SK-N-DZ (cell line): ENCODE data around the gene YDJC. TPM values are rescaled to one million over a fixed set of nuclear protein-coding genes. Genes with fewer than 3 reads are reported as not detected.
"Not testable (repeated sequence)": the region's sequence is repeated elsewhere in the genome, so short reads cannot be mapped to it uniquely, and the experiment has no call there.

Experiments used
- DNase-seq: peaks from one replicate; pipeline ENCODE4 v3.0.0-alpha.2; 2015; ENCODE audit warnings: low spot score
- polyA plus RNA-seq, 2 experiments: library from polyadenylated mRNA; depleted of rRNA; stranded (reverse); fragments of >200 nt; gene quantifications; 2 replicates each; pipeline ENCODE4 v1.2.3, GENCODE V29; 2014

The YDJC gene, protein sequence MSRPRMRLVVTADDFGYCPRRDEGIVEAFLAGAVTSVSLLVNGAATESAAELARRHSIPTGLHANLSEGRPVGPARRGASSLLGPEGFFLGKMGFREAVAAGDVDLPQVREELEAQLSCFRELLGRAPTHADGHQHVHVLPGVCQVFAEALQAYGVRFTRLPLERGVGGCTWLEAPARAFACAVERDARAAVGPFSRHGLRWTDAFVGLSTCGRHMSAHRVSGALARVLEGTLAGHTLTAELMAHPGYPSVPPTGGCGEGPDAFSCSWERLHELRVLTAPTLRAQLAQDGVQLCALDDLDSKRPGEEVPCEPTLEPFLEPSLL
- 99.0 and 107 TPM in 2 replicates for polyA plus RNA-seq (2014; cell fraction: cytosol; rRNA removed)
- 112 and 140 TPM in 2 replicates for polyA plus RNA-seq (2014; cell fraction: nucleus; rRNA removed)

DNA sequence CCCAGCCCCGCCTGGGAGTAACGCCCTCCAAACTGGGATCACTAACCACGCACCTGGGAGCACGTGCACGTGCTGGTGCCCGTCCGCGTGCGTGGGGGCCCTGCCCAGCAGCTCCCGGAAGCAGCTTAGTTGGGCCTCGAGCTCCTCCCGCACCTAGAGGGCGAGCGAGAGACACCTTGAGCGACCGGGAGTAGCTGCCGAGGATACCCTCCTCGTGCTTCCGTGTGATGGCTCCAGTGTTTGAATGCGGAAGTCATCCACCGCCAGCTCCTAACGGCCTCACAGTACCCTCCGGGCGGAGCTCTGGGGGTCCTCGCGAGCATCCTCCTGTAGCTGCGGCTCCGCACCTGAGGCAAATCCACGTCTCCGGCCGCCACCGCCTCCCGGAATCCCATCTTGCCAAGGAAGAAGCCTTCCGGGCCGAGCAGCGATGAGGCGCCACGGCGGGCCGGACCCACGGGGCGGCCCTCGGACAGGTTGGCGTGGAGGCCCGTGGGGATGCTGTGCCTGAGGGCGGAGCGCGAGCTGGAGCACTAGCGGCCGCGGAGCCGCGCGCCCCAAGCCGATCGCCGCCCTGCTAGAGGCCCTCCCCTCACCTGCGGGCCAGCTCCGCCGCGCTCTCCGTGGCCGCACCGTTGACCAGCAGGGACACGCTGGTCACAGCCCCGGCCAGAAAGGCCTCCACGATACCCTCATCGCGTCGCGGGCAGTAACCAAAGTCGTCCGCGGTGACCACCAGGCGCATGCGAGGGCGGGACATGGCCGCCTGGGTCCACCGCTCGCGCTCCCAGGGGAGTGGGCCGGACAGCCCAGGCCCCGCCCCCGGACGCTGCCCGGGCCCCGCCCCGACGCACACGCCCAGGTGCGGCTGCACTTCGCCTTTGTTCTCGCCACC lies at the start of gene YDJC:
YDJC (minus strand) TSS at position 768 of the 895 bp plus-strand sequence; CDS start at position 760, 8 bp downstream.
- peak; percentile 94 for DNase-seq

DNA sequence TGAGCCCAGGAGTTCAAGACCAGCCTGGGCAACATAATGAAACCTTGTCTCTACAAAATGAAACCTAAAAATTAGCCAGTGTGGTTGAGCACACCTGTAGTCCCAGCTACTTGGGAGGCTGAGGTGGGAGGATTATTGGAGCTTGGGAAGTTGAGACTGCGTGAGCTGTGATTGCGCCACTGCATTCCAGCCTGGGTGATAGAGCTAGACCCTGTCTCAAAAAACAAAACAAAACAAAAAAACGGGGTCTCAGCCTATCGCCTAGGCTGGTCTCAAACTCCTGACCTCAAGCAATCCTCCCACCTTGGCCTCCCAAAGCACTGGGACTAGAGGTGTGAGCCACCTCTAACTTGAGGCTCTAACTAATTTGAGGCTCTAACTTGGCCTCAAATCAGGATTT lies 49.6 kb upstream of the YDJC start:
- DNase-seq = no peak

DNA sequence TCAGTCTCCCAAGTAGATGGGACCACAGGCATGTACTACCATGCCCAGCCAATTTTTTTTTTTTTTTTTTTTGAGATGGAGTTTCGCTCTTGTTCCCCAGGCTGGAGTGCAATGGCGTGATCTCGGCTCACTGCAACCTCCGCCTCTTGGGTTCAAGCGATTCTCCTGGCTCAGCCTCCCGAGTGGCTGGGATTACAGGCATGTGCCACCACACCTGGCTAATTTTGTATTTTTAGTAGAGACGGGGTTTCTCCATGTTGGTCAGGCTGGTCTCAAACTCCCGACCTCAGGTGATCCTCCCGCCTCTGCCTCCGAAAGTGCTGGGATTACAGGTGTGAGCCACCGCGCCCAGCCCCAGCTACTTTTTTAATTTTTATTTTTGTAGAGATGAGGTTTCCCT lies 49.0 kb upstream of the YDJC start:
- not testable (repeated sequence) for DNase-seq

DNA sequence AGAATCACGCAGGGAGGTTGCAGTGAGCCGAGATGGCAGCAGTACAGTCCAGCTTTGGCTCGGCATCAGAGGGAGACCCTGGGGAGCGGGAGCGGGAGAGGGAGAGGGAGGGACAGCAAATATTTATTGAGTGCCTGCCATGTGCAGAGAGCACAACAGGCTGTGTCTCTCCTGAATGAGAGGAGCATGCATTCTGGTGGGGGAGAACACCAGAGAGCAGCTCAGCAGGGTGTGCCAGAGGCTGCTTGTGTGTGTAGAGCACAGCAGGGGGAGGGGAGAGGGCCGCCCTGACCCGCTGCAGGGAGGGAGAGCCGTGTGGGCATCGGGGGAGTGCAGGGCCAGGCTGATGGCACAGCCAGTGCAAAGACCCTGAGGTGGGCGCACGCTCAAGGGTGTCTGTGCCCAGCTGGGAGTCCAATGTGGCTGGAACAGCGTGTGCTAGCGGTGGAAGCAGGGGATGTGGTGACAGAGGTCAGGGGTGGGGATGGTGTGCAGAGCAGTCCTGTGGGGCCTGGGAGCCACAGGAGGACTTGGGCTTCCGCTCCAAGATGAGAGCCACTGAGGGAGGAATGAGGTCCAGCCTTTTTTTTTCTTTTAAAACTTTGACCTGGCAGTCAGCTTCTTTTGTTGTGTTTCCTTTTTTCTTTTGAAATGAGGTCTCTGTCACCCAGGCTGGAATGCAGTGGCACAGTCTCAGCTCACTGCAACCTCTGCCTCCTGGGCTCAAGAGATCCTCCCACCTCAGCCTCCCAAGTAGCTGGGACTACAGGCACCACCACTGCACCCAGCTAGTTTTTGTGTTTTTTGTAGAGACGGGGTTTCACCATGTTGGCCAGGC lies 48.0 kb upstream of the YDJC start:
- no peak for DNase-seq

DNA sequence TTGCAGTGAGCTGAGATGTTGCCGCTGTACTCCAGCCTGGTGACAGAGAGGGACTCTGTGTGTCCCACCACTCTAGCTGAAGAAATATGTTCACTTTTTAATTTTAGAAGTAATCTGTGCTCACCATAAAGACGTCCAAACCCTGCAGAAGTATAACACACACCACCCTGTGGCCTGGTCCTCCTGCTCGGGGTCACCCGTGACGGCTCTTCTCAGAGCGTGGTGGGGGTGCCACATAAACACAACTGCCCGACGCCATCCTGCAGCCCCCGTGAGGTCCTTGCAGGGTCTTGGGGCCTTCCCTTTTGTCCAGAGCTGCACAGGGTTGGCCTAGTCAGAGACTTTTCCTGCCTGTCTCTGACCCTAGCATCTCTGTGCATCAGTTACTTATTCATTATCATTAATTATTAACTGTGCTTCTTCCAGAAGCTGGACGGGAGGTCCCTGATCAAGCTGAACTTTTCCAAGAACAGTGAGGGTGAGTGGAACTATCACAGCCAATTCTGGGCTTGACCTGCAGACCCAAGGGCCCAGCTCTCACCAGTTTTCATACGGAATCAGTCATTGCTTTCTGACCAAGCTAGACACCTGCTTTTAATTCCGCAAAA lies 44.9 kb upstream of the YDJC start:
- no peak for DNase-seq

DNA sequence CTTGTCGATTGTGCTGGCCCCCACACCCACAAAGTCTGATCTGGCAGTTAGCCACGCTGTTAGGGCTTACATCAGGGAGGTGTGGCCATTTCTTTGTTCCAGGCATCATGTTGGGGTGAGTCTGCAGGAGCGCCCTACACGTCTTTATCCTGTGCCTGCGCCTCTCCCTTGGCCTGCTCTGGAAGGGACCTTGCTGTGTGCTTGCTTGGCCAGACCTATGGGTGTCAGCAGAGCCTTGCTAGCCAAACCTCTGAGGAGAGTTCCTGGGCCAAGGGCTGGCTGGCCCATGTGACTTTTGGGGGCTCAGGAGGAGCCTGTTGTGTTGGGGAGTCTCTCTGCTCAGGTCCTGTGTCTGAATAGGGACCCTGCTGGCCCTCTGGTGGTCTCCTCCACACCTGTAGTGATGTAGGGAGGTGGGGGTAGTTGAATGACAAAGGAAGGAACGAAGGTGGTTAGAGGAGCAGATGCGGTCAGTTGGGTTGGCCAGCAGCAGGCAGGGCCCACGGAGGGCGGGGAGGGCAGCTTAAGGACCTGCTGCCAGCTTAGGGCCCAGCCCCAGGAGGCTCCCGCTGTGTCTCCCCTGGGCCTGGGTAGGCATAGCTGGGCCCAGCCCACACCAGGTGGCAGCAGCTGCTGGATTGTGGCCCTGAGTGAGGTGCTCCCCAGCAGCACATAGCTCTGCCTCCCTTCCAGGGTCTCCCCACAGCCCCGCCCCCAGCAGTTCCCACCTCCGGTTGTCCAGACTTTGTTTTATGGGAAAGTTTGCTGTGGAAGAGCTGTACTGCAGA lies 43.9 kb upstream of the YDJC start:
- DNase-seq = no peak

DNA sequence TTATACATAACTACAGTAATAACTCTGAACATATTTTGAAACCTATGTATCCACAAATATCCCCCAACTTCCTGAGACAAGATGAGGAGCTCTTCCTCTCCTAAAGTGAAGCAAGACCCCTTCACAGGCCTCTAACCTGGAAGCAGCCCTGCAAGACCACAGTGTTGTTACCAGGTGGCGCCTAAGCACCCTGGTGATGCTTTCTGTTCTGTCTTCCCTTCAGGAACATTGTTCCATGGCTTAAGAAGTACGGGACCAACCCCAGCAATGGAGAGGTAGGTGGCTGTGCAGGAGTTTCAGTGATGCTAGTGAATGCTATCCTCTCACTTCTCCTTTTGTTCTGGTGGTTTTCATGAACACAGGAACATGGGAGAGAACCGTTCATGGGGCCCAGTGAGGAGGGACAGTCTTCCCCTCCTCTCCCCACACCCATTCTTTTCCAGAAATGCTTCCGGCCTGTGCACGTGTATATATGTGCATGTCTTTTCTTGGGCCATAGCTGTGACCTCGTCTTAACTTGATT lies 42.3 kb upstream of the YDJC start:
- DNase-seq = no peak

DNA sequence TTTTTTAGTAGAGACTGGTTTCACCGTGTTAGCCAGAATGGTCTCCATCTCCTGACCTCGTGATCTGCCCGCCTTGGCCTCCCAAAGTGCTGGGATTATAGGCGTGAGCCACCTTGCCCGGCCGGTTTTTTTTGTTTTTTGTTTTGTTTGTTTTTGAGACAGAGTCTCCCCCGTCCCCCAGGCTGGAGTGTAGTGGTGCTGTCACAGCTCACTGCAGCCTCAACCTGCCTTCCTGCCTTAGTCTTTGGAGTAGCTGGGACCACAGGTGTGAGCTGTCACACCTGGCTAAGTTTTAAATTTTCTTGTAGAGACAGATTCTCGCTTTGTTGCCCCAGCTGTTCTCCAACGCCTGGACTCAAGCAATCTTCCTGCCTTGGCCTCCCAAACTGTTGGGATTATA lies 39.2 kb upstream of the YDJC start:
- DNase-seq = no peak

DNA sequence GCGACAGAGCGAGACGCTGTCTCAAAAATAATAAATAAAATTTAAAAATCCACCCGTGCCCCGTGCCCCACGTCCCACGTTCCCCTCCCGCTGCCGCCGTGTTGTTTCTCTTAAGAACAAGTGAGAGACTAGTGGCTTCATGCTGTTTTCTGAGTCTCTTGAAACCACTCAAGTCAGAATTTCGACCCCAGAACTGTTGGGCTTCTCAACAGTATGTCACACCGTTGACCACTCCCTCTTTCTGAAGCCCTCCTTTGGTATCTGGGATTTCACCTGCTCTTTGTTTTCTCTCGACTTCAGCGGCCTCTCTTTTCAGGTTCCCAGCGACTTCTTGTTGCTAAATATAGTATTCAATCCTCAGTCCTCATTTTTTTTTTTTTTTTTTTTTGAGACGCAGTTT lies 37.0 kb upstream of the YDJC start:
- DNase-seq = no peak

DNA sequence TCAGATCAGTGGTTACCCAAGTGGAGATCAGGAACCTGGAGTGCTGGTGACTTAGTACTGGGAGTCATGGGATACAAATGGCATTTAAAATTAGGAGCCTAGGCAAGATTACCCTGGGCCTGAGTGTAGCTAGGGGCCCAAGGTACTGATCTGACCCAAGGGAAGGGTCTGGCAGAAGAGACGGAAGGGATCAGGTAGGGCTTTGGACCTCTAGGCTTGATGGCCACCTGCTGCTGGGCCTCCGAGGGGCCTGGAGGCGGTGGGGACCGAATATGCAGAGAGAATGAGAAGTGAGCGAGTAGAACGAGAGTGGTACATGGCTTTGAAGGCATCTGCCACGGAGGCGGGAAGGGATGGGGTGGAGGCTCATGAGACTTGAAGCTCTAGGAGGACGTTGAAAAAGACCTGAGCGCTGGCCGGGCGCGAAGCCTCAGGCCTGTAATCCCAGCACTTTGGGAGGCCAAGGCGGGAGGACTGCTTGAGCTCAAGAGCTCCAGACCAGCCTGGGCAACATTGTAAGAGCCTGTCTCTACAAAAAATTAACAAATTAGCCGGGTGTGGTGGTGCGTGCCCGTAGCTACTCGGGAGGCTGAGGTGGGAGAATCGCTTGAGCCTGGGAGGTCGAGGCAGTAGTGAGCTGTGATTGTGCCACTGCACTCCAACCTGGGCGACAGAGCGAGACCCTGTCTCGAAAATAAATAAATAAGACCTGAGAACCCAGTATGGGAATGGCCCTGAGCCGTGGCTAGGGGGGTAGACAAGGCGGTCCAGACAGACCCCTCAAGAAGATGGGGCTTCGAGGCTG lies 35.4 kb upstream of the YDJC start:
- no peak for DNase-seq

DNA sequence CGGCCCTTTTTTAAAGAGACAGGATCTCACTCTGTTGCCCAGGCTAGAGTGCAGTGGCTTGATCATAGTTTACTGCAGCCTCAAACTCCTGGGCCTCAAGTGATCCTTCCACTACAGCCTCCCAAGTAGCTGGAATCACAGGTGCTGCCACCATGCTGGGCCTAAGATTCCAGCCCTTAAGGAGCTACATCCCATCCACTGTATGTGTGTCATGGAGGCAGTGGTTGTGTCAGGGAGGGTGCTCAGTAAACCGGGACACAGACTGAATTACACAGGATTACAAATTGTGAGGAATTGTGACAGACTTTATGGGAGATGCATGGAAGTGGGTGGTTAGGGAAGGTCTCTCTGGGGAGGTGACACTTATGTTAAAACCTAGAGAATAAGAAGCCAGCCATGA lies 33.9 kb upstream of the YDJC start:
- no peak for DNase-seq

DNA sequence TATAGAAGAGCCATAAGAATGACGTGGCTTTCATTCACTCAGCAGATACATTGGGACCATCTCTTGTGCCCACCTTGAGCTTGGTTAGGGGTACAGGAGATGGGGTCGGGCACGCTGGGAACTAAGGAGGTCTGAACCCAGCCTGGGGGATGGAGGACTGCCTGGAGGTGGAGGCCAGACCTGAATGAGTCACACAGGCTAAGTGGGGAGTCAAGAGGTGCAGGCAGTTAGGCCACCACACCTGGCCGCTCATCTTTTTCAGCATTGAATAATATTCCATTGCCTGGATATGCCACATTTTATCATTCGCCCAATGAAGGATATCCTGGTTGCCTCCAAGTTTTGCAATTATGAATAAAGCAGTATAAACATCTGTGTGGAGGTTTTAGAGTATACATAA lies 32.2 kb upstream of the YDJC start:
- no peak for DNase-seq

DNA sequence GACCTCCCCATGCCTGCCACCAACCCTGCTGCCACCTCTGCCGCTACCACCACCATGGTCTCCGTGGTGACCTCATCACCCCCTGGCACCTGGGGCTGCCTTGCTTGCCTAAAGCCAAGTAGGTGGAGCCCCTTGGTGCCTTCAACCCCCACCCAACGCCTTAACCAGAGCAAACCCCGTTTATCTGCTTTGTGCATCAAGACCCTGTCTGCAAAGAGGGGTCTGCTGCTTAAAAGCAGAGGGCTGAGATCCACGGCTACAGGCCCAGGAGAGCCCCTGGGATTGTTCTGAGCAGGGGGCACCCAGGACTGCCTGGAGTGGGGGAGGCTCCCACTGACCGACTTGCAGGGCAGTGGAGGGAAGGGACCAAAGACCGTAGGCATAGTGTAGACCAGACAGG lies 31.1 kb upstream of the YDJC start:
- DNase-seq = no peak

DNA sequence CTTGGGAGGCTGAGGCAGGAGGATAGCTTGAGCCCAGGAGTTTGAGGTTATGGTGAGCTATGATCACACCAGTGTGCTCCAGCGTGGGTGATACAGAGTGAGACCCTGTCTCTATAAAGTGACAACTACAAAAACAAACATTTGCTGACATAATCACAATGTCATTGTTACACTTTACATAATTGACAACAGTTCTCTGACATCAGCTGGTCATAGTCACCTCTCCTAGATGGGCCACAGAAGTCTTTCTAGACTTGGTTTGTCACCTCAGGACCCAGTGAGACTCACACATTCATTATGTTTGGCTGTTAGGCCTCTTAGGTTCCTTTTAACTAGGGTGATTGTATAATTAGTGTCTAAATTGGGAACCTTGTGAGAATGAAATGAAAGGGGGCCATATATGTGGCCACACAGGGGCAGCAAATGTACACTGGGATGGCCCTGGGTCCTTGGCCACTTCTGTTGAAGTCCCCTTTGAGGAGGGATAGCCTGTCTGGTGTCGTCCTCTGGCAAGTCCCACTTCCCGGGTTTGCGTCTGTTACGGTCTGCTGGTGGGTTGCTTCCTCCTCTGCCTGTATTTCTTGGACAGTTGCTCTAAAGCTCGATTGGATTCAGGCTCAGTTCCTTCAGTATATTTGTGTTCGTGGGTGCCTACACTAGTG lies 30.2 kb upstream of the YDJC start:
- no peak for DNase-seq

DNA sequence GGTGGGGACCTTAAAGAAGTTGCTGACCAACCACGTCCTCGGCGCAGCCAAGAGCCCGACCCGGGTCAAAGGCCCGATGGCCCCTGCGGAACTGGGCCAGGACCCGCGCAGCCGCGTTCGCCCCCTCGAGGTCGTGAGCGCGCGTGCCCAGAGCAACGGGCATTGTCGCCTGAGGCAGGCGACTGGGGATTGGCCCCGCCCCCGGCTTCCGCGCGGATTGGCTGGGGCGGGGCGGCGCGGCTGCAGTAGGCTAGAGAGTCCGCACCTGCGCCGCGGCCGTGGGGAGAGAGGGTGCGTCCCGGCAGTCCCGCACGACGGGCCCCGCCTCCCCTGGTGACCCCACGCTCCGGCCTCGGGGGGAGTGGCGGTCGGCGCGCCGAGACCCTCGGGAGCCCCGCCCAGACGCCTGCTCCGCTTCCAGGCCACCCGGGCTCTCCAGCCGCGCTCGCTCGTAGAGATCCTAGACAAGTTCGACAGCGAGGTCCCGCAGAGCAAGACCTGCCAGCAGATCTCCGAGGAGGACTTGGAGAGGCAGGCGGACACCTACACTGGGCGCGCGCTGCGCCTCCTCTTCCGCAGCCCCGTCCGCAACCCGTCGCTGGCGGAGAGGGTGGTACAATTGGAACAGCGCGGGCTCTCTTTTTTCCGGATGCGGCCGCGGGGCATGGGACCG lies 27.7 kb upstream of the YDJC start:
- peak; percentile 93 for DNase-seq

DNA sequence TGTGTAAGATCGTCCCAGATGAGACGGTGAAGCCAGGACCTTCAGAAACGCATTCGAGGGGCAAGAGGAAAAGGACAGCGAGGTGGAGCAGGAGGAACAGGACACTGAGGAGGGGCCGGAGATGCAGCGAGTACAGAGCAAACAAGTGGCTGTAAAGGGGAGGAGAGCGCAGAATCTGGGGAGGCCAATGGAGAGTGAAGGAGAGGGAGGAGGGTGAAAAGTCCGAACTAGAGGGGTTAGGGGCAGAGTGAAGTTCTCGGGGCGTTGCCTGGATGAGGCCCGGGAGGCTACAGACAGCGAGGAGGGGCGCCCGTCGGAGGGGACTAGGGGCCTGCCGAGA lies 27.2 kb upstream of the YDJC start:
- no peak for DNase-seq

DNA sequence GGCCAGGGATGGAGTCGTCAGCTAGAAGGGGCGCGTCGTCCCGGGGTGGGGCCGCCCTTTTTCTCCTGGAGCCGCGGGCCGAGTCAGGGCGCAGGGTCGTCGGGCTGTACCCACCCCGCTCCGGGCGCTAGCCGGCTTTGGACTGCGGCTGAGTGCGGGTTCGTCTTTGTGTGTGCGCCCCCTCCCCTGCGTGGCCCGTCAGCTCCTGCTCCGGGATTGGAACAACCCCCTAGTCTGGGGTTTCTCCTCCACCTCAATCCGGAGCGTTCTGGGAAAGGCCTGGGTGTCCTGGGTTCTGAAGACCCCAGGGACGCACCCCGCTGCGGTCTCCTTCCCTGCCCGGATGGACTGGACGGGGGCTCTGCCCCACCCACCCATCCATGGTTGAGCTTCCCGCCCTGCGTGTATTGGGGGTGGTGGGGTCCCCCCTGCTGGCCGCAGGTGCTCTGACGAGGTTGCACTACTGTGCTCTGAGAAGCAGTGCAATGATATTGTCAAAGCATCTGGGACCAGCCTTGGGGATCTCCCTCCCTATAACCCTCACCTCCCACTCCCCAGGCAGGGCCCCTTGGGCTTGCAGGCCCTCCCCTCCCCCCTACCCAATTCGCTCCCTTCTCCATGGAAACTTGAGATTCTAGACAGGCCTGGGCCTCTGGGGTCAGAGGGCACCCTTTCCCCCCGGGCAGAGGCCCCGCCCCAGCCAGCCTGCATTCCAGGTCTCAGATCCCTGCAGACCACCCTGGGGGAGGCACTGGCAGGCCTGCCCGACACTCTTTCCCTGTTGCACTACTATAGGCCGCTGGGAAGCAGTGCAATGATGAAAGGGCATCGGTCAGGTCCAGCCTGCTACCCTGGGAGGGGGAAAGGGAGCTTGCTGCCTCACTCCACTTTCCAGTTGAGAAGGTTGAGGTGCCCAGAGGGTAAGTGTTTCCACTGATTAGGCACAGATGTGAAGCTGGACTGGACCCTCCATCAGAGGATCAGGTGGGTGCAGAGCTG lies 23.0 kb upstream of the YDJC start:
- DNase-seq = peak; percentile 73
